HG02970 (cell line): ENCODE data around the gene ZNF611.
"Not testable (repeated sequence)": the region's sequence is repeated elsewhere in the genome, so short reads cannot be mapped to it uniquely, and the experiment has no call there.

Experiments
- ATAC-seq: cut with Tn5 transposase; IDR thresholded peaks from one replicate; pipeline ENCODE4 v1.9.1; 2021; ENCODE audit warnings: mild to moderate bottlenecking, moderate library complexity, moderate number of reproducible peaks; ENCODE audit not compliant: unreplicated experiment, low FRiP score

ZNF611 gene

GRCh38 chr19:52720541-52720940, 14.3 kb downstream of the ZNF611 start:
- not testable (repeated sequence) for ATAC-seq

GRCh38 chr19:52716522-52716921, 18.3 kb downstream of the ZNF611 start:
- no peak for ATAC-seq

- ATAC-seq = not testable (repeated sequence)
Measured at GRCh38 chr19:52715902-52716301, 18.9 kb downstream of the ZNF611 start.

- ATAC-seq = not testable (repeated sequence)
Measured at GRCh38 chr19:52715330-52715729, 19.5 kb downstream of the ZNF611 start.

- not testable (repeated sequence) for ATAC-seq
Measured at GRCh38 chr19:52713051-52713450, 21.8 kb downstream of the ZNF611 start.

- ATAC-seq = not testable (repeated sequence)
Measured at GRCh38 chr19:52711661-52712060, 23.2 kb downstream of the ZNF611 start.

GRCh38 chr19:52710538-52710937, 24.3 kb downstream of the ZNF611 start:
- ATAC-seq = no peak

GRCh38 chr19:52705615-52706014, 29.2 kb downstream of the ZNF611 start:
- ATAC-seq = not testable (repeated sequence)

GRCh38 chr19:52703917-52704316, 30.9 kb downstream of the ZNF611 start:
- ATAC-seq = no peak

- ATAC-seq = no peak
Measured at GRCh38 chr19:52700673-52701072, 34.2 kb downstream of the ZNF611 start.

- not testable (repeated sequence) for ATAC-seq
Measured at GRCh38 chr19:52699555-52699954, 35.3 kb downstream of the ZNF611 start.

GRCh38 chr19:52695996-52696395, 38.8 kb downstream of the ZNF611 start:
- no peak for ATAC-seq

GRCh38 chr19:52694921-52695320, 39.9 kb downstream of the ZNF611 start:
- ATAC-seq = no peak

GRCh38 chr19:52694281-52694680, 40.6 kb downstream of the ZNF611 start:
- not testable (repeated sequence) for ATAC-seq

GRCh38 chr19:52692431-52693008, 42.3 kb downstream of the ZNF611 start:
- ATAC-seq = no peak

- no peak for ATAC-seq
Measured at GRCh38 chr19:52691737-52692136, 43.1 kb downstream of the ZNF611 start.

- no peak for ATAC-seq
Measured at GRCh38 chr19:52691215-52691610, 43.6 kb downstream of the ZNF611 start.

- peak; percentile 80 for ATAC-seq
Measured at GRCh38 chr19:52690369-52691214, 44.3 kb downstream of the ZNF611 start.

- peak; percentile 21 for ATAC-seq
Measured at GRCh38 chr19:52689843-52690368, 44.9 kb downstream of the ZNF611 start.

GRCh38 chr19:52688925-52689796, 45.7 kb downstream of the ZNF611 start:
- not testable (repeated sequence) for ATAC-seq

GRCh38 chr19:52688335-52688734, 46.5 kb downstream of the ZNF611 start:
- no peak for ATAC-seq
